Panc1 (cell line): Measurements from ENCODE around the gene FNDC8. TPM values are rescaled to one million over a fixed set of nuclear protein-coding genes. Genes with fewer than 3 reads are reported as not detected.

Experiments used
- ATAC-seq: fragments of 200-7000 bp; cut with Tn5 transposase; 2 replicates; pipeline ENCODE4 v1.9.1; 2020; ENCODE audit warnings: mild to moderate bottlenecking, moderate library complexity
- BruUV-seq: library from RNA; stranded (reverse); fragments of 400-500 nt; replicated peaks from 2 replicates; lab custom pipeline; 2021; lab: Mats Ljungman, UMichigan
- CTCF ChIA-PET: fragments of 300-600 bp; sonication (Branson Sonifier 250); formaldehyde crosslinking; loops from one replicate; lab custom pipeline; 2022; ENCODE audit warnings: antibody characterized with exemption; lab: Charles Lee
- POLR2A ChIA-PET: fragments of 300-600 bp; sonication (Branson Sonifier 250); formaldehyde crosslinking; loops from one replicate; lab custom pipeline; 2022; ENCODE audit warnings: antibody characterized with exemption; lab: Charles Lee
- DNase-seq: peaks from one replicate; pipeline ENCODE4 v3.0.0-alpha.2; 2010; ENCODE audit warnings: low read depth, low spot score
- H3K27ac ChIP-seq: 2 replicates; pipeline ENCODE4 v1.5.1; 2011; ENCODE audit warnings: mild to moderate bottlenecking, low read length, inconsistent platforms
- H3K27me3 ChIP-seq: fragments of 200-500 bp; sonication (Bioruptor generic); 2 replicates; pipeline ENCODE4 v1.6.0; 2014; ENCODE audit warnings: low read length, inconsistent platforms; ENCODE audit not compliant: control insufficient read depth, insufficient read depth
- H3K36me3 ChIP-seq: fragments of 200-500 bp; sonication (Bioruptor generic); 2 replicates; pipeline ENCODE4 v1.5.1; 2014; ENCODE audit warnings: inconsistent platforms, mild to moderate bottlenecking, low read length, moderate library complexity; ENCODE audit not compliant: control insufficient read depth, insufficient read depth
- H3K4me1 ChIP-seq: 2 replicates; pipeline ENCODE4 v1.5.1; 2011; ENCODE audit warnings: inconsistent platforms, mild to moderate bottlenecking, low read length, moderate library complexity; ENCODE audit not compliant: control insufficient read depth, insufficient read depth
- H3K4me3 ChIP-seq, 2 experiments: 2 replicates each; pipeline ENCODE4 v1.5.1; 2011 to 2012; ENCODE audit warnings: low read depth in 2 of 2, low read length in 2 of 2, mild to moderate bottlenecking in 2 of 2, inconsistent platforms in 1 of 2, moderate library complexity in 1 of 2
- H3K9me3 ChIP-seq: fragments of 200-500 bp; sonication (Bioruptor generic); 2 replicates; pipeline ENCODE4 v1.5.1; 2014; ENCODE audit warnings: low read depth, mild to moderate bottlenecking, inconsistent platforms, low read length, moderate library complexity; ENCODE audit not compliant: control insufficient read depth, insufficient read depth
- CTCF ChIP-seq: fragments of 450-650 bp; IDR thresholded peaks from 2 replicates; pipeline ENCODE4 v1.5.1; 2017; ENCODE audit warnings: mild to moderate bottlenecking
- POLR2AphosphoS5 ChIP-seq: IDR thresholded peaks from 2 replicates; pipeline ENCODE4 v1.6.1; 2012; ENCODE audit warnings: mild to moderate bottlenecking, low read depth, low read length, moderate library complexity
- REST ChIP-seq, 2 experiments: IDR thresholded peaks; 2 replicates each; pipeline ENCODE4 v1.6.1; 2011 to 2012; ENCODE audit warnings: low read depth in 2 of 2, control low read depth in 1 of 2, low read length in 1 of 2, mild to moderate bottlenecking in 1 of 2, moderate library complexity in 1 of 2; ENCODE audit not compliant: insufficient read depth in 1 of 2
- SIN3A ChIP-seq: IDR thresholded peaks from 2 replicates; pipeline ENCODE4 v1.6.1; 2012; ENCODE audit warnings: low read depth, mild to moderate bottlenecking, low read length, moderate library complexity, borderline replicate concordance; ENCODE audit not compliant: insufficient read depth
- TCF7L2 ChIP-seq: IDR thresholded peaks from 2 replicates; pipeline ENCODE4 v1.6.1; 2011; ENCODE audit warnings: mild to moderate bottlenecking, low read depth, low read length, inconsistent platforms
- in situ Hi-C: cut with HindIII; loops from 2 replicates; pipeline ENCODE4 v1.10.0; 2016; ENCODE audit warnings: low sequenced_read_pairs, low pct_unique_long_range_greater_than_20kb
- intact Hi-C: fragments of 100-400 bp; cut with micrococcal nuclease; formaldehyde crosslinking; loops from one replicate; pipeline ENCODE4 v1.10.0; 2022; ENCODE audit not compliant: unreplicated experiment
- total RNA-seq: library from RNA; stranded (reverse); gene quantifications from one replicate; pipeline ENCODE4 v1.2.1, GENCODE V29; 2021; ENCODE audit not compliant: unreplicated experiment

FNDC8 gene
- total RNA-seq, 1 experiment from 2014 or later, result not detected

GRCh38 chr17:35117984-35118383, 3.4 kb upstream of the FNDC8 start:
- peaks cover 11% of the 10 kb centered on the region; the same call in 1 of the 2 replicates for H3K4me1 ChIP-seq
- TF ChIP-seq TCF7L2 (no peak), POLR2AphosphoS5 (no peak), CTCF (no peak; the same call in 1 of the 2 replicates), REST (IDR thresholded peaks at IDR 0.05; ENCODE audit: insufficient read depth in 1 of 2, low read depth in 2 of 2, low read length in 1 of 2) (no peak), SIN3A (no peak)
- DNase-seq (no peak), ATAC-seq (no peak)
- CTCF ChIA-PET, result interaction anchor here (1.4 kb wide), 1 partner anchor 119 kb away, joined by 3 read pairs; no protein-coding TSS in a partner anchor
- intact Hi-C loops, result loop anchor here (2.0 to 5.0 kb wide), 3 partner anchors 119 to 696 kb away; no protein-coding TSS in a partner anchor
- 0 out of 2 replicates have a peak overlapping the region, but pooled peaks have one; percentile 6 for H3K27ac ChIP-seq
- in situ Hi-C loops, result no loop called here
- no TSS peak for BruUV-seq
- POLR2A ChIA-PET, result interaction anchor here (0.6 kb wide), 1 partner anchor 621 kb away, joined by 3 read pairs; no protein-coding TSS in a partner anchor
- no peaks in the 10 kb centered on the region for H3K27me3 ChIP-seq
- H3K4me3 ChIP-seq, result peak overlapping the region in 1 of 2 experiments; percentile 68; a peak in 1 of 4 replicates
- H3K9me3 ChIP-seq, result no peaks in the 10 kb centered on the region
- H3K36me3 ChIP-seq, result no peaks in the 10 kb centered on the region

GRCh38 chr17:35119370-35120165, 1.8 kb upstream of the FNDC8 start, which contains the start of gene RAD51D:
Gene RAD51D, minus strand, starts transcription at chr17:35119860. Its CDS starts 247 bp downstream, at chr17:35119613.
- ChIA-PET POLR2A (no interaction called here), CTCF (interaction anchor here (1.4 kb wide), 1 partner anchor 121 kb away, joined by 3 read pairs; no protein-coding TSS in a partner anchor)
- BruUV-seq, result no TSS peak
- H3K9me3 ChIP-seq, result no peaks in the 10 kb centered on the region
- in situ Hi-C loops, result no loop called here
- H3K4me1 ChIP-seq, result peaks cover 11% of the 10 kb centered on the region; the same call in 1 of the 2 replicates
- H3K36me3 ChIP-seq, result no peaks in the 10 kb centered on the region
- TF ChIP-seq CTCF, result peak; percentile 98
- peak; percentile 80 for TF ChIP-seq POLR2AphosphoS5
- no peak for TF ChIP-seq TCF7L2
- TF ChIP-seq REST (IDR thresholded peaks at IDR 0.05; ENCODE audit: insufficient read depth in 1 of 2, low read depth in 2 of 2, low read length in 1 of 2), result no peak
- peak; percentile 89; the same call in 1 of the 2 replicates for TF ChIP-seq SIN3A
- peak within 1 kb of the TSS; percentile 81 for H3K27ac ChIP-seq
- no peaks in the 10 kb centered on the region for H3K27me3 ChIP-seq
- intact Hi-C loops, result loop anchor here (2.0 to 5.0 kb wide), 3 partner anchors 121 to 697 kb away; no protein-coding TSS in a partner anchor
- ATAC-seq, result peak; percentile 97
- H3K4me3 ChIP-seq, result peak within 1 kb of the TSS; percentile 68 to 71
- DNase-seq, result no peak
